SK-N-SH treated with all-trans-retinoic acid at 6 μM for 48 hours (cell line): ENCODE results near the gene TRIP6.

Experiments
- ARNTL ChIP-seq: fragments of 450-650 bp; formaldehyde crosslinking; IDR thresholded peaks from 2 replicates; pipeline ENCODE4 v1.5.0; 2020; ENCODE audit warnings: low read depth, mild to moderate bottlenecking, moderate library complexity, borderline replicate concordance
- CSDC2 ChIP-seq: fragments of 250-450 bp; sonication (Bioruptor Pico); IDR thresholded peaks from 2 replicates; pipeline ENCODE4 v1.5.0; 2020; ENCODE audit warnings: mild to moderate bottlenecking, moderate library complexity
- ESRRG ChIP-seq: fragments of 250-450 bp; sonication (Bioruptor Pico); IDR thresholded peaks from 2 replicates; pipeline ENCODE4 v1.6.1; 2021; ENCODE audit warnings: mild to moderate bottlenecking
- SNAI2 ChIP-seq: fragments of 250-450 bp; sonication (Bioruptor Pico); IDR thresholded peaks from 2 replicates; pipeline ENCODE4 v1.5.0; 2020; ENCODE audit warnings: mild to moderate bottlenecking, moderate library complexity
- TCF4 ChIP-seq: fragments of 250-450 bp; sonication (Bioruptor Pico); IDR thresholded peaks from 2 replicates; pipeline ENCODE4 v1.8.0; 2021; ENCODE audit warnings: mild to moderate bottlenecking, moderate library complexity, borderline replicate concordance
- ZFP3 ChIP-seq: fragments of 250-450 bp; sonication (Bioruptor Pico); IDR thresholded peaks from 2 replicates; pipeline ENCODE4 v1.5.0; 2020; ENCODE audit warnings: mild to moderate bottlenecking, moderate library complexity
- ZNF565 ChIP-seq: fragments of 450-650 bp; formaldehyde crosslinking; conservative IDR thresholded peaks from 2 replicates; pipeline ENCODE4 v1.5.0; 2020; ENCODE audit warnings: low read depth, mild to moderate bottlenecking, moderate library complexity
- ZNF70 ChIP-seq: fragments of 450-650 bp; formaldehyde crosslinking; IDR thresholded peaks from 2 replicates; pipeline ENCODE4 v1.5.0; 2020; ENCODE audit warnings: mild to moderate bottlenecking, moderate library complexity
- ZNF8 ChIP-seq: fragments of 450-650 bp; formaldehyde crosslinking; IDR thresholded peaks from 2 replicates; pipeline ENCODE4 v1.5.0; 2020; ENCODE audit warnings: mild to moderate bottlenecking, moderate library complexity
- TF ChIP-seq, protein P1 (sequence below): fragments of 250-450 bp; sonication (Bioruptor Pico); IDR thresholded peaks from 2 replicates; pipeline ENCODE4 v1.5.1; 2021; ENCODE audit warnings: mild to moderate bottlenecking, moderate library complexity
- TF ChIP-seq, protein P2 (sequence below): fragments of 250-450 bp; sonication (Bioruptor Pico); IDR thresholded peaks from 2 replicates; pipeline ENCODE4 v1.8.0; 2021; ENCODE audit warnings: low read depth, mild to moderate bottlenecking, moderate library complexity, borderline replicate concordance
- TF ChIP-seq, protein P3 (sequence below): fragments of 250-450 bp; sonication (Bioruptor Pico); IDR thresholded peaks from 2 replicates; pipeline ENCODE4 v1.8.0; 2020; ENCODE audit warnings: mild to moderate bottlenecking, moderate library complexity, borderline replicate concordance

DNA sequence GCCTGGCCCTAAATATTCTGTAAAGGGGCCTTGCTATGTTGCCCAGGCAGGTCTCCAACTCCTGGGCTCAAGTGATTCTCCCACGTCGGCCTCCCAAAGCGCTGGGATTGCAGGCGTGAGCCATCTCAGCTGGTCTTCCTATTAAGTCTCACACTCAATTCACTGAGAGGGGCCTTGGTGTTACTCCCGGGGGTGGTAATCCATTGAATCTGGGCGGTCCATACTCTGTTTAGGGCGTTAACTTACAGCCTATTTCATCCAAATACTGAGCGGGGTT is 7.1 kb downstream of the TRIP6 start:
- TF ChIP-seq ZNF565 (CRISPR knock-in tag) (no peak), ZNF8 (CRISPR knock-in tag) (no peak), ZFP3 (CRISPR knock-in tag) (no peak), TCF4 (CRISPR knock-in tag) (no peak), ESRRG (CRISPR knock-in tag) (no peak), CSDC2 (CRISPR knock-in tag) (no peak), SNAI2 (no peak), ARNTL (CRISPR knock-in tag) (no peak), ZNF70 (no peak)
- TF ChIP-seq, protein P1, sequence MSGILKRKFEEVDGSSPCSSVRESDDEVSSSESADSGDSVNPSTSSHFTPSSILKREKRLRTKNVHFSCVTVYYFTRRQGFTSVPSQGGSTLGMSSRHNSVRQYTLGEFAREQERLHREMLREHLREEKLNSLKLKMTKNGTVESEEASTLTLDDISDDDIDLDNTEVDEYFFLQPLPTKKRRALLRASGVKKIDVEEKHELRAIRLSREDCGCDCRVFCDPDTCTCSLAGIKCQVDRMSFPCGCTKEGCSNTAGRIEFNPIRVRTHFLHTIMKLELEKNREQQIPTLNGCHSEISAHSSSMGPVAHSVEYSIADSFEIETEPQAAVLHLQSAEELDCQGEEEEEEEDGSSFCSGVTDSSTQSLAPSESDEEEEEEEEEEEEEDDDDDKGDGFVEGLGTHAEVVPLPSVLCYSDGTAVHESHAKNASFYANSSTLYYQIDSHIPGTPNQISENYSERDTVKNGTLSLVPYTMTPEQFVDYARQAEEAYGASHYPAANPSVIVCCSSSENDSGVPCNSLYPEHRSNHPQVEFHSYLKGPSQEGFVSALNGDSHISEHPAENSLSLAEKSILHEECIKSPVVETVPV (CRISPR knock-in tag): no peak
- TF ChIP-seq, protein P2, sequence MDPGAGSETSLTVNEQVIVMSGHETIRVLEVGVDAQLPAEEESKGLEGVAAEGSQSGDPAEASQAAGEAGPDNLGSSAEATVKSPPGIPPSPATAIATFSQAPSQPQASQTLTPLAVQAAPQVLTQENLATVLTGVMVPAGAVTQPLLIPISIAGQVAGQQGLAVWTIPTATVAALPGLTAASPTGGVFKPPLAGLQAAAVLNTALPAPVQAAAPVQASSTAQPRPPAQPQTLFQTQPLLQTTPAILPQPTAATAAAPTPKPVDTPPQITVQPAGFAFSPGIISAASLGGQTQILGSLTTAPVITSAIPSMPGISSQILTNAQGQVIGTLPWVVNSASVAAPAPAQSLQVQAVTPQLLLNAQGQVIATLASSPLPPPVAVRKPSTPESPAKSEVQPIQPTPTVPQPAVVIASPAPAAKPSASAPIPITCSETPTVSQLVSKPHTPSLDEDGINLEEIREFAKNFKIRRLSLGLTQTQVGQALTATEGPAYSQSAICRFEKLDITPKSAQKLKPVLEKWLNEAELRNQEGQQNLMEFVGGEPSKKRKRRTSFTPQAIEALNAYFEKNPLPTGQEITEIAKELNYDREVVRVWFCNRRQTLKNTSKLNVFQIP: no peak
- TF ChIP-seq, protein P3, sequence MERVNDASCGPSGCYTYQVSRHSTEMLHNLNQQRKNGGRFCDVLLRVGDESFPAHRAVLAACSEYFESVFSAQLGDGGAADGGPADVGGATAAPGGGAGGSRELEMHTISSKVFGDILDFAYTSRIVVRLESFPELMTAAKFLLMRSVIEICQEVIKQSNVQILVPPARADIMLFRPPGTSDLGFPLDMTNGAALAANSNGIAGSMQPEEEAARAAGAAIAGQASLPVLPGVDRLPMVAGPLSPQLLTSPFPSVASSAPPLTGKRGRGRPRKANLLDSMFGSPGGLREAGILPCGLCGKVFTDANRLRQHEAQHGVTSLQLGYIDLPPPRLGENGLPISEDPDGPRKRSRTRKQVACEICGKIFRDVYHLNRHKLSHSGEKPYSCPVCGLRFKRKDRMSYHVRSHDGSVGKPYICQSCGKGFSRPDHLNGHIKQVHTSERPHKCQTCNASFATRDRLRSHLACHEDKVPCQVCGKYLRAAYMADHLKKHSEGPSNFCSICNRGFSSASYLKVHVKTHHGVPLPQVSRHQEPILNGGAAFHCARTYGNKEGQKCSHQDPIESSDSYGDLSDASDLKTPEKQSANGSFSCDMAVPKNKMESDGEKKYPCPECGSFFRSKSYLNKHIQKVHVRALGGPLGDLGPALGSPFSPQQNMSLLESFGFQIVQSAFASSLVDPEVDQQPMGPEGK (CRISPR knock-in tag): no peak
